NCI-H2171 (cell line): ENCODE results near the gene PAXIP1.
"Not testable (repeated sequence)": the region's sequence is repeated elsewhere in the genome, so short reads cannot be mapped to it uniquely, and the experiment has no call there.

Experiments used
- DNase-seq: peaks from one replicate; lab custom pipeline; 2025; lab: John Stamatoyannopoulos, UW

Gene PAXIP1

DNA sequence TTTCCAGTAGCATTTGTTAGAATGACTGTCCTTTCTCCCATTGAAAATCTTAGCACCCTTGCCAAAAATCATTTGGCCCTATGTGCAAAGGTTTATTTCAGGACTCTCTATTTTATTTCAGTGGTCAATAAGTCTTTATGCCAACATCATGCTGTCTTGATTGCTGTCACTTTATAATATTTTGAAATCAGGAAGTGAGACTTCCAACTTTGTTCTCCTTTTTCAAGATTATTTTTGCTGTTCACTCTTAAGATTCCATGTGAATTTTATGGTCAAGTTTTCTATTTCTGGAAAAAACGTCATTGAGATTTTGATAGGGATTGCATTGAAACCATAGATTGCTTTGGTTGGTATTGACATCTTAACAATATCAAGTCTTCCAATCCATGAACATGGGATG is 65.1 kb downstream of the PAXIP1 start:
- no peak for DNase-seq

DNA sequence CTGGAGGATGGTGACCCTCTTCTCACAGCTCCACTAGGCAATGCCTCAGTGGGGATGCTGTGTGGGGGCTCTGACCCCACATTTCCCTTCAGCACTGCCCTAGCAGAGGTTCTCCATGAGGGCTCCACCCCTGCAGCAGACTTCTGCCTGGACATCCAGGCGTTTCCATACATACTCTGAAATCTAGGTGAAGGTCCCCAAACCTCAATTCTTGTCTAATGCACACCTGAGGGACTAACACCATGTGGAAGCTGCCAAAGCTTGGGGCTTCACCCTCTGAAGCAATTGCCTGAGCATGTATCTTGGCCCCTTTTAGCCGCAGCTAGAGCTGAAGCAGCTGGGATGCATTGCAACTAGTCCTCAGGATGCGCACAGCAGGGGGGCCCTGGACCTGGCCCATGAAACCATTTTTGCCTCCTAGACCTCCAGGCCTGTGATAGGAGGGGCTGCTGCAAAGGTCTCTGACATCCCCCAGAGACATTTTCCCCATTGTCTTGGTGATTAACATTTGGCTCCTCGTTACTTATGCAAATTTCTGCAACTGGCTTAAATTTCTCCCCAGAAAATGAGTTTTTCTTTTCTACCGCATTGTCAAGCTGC is 68.5 kb downstream of the PAXIP1 start:
- not testable (repeated sequence) for DNase-seq

DNA sequence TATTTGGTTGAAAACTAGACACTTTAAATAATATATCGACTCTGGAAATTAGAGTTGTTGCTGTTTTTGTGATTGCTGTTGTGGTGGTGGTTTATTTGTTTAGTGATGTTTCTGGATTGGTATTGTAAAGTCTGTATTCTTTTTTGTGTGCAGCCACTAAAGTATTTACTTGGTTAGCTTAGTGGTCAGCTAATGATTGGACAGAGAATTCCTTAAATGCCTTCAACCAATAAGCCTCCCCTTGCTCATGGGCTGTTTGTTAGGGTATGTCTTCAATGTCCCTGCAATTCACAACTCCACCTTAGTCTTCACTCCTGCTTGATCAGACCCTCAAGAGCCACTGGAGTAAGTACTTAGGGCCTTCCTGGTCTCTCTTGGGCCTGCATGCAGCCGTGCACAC is 71.0 kb downstream of the PAXIP1 start:
- DNase-seq = no peak

DNA sequence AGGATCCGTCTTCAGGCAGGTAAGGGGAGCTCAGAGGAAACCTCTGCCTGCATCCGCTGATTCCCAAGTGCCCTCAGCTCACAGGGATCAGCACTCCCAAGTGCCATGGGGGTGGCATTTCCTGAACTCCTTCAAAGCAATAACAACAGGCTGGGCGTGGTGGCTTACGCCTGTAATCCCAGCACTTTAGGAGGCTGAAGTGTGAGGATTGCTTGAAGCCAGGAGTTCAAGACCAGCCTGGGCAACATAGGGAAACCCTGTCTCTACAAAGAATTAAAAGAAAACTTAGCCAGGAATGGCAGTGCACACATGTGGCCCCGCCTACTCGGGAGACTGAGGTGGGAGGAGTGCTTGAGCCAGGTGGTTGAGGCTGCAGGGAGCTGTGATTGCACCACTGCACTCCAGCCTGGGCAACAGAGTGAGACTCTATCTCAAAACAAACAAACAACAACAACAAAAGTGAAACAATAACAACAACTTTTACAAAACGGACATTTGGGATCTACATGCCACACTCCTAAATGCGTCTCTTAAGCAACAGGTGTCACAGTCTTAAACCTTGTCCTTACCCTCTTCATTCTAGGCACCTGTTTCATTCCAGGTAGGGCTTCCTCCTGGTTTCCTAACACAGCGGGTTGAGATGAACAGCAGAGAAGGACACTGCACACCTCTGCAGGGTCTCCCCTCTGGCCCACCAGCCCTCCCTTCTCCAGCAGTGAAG is 73.8 kb downstream of the PAXIP1 start:
- DNase-seq = no peak

DNA sequence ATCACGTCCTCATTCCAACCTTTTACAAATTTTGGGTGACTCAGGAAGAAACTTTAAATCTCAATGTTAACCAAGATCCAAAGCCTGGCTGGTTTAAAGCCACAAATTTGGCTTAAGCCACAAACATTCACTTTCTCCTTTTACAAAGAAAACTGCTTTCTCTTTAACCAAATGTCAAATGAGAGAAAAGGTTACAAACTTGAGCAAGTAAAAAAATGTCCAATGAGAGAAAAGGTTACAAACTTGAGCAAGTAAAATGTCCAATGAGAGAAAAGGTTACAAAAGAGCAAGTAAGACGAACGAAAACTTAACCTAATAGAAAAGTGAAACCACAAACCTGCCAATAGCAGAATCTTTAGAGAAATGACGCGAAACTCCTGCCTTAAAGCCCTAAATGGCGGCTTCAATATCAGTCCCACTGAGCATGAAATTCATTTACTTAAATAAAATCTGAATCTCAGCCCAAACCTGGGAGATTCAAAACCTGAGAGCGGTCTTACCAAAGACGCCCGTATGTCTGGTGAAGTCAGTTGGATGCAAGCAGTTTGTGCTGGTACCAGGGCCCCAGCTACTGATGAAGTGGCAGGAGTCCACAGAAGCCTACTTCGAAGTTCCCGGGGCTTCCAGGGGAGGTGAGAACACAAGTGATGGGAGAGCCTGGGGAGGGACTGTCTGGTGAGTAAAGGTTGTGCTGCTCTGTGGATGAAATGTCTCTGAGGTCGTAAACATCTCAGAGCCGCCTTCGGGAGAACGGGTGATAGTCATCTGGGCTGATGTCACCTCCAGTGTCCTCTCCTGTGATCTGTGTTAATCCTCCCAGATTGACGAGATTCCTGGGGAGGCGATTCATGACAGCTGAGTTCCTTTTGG is 74.6 kb downstream of the PAXIP1 start:
- DNase-seq = no peak

DNA sequence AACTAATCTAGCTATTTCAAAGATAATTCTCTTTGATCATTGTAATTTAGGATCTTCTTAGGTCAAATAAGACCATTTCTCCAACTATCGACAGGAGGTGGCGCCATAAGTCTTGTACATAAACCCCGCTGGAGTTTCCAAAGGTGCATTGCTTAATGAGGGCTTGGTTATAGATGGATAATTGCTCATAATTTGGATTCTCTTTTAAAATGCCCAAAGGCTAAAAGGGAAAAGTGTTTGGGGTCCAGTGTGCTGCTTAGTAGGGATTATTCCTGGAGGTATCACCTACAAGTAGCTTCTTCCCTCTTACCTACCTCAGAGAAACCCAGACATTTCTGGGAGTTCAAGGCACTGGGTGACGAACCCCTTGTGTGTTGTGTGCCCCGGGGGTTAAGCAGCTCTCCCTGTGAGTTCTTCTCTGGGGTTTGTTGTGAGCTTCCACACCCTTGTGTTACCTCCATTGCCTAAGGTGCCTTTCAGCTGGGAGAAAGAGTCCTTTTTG is 75.2 kb downstream of the PAXIP1 start:
- peak; percentile 76 for DNase-seq

DNA sequence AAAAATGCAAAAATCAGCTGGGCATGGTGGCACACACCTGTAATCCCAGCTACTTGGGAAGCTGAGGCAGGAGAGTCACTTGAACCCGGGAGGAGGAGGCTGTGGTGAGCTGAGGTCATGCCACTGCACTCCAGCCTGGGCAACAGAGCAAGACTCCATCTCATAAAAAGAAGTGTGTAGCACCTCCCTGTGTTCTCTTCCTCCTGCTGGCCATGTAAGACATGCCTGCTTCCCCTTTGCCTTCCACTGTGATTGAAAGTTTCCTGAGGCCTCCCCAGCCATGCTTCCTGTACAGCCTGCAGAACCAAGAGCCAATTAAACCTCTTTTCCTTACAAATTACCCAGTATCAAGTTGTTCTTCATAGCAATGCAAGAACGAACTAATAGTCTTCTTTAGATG is 80.5 kb downstream of the PAXIP1 start:
- not testable (repeated sequence) for DNase-seq

DNA sequence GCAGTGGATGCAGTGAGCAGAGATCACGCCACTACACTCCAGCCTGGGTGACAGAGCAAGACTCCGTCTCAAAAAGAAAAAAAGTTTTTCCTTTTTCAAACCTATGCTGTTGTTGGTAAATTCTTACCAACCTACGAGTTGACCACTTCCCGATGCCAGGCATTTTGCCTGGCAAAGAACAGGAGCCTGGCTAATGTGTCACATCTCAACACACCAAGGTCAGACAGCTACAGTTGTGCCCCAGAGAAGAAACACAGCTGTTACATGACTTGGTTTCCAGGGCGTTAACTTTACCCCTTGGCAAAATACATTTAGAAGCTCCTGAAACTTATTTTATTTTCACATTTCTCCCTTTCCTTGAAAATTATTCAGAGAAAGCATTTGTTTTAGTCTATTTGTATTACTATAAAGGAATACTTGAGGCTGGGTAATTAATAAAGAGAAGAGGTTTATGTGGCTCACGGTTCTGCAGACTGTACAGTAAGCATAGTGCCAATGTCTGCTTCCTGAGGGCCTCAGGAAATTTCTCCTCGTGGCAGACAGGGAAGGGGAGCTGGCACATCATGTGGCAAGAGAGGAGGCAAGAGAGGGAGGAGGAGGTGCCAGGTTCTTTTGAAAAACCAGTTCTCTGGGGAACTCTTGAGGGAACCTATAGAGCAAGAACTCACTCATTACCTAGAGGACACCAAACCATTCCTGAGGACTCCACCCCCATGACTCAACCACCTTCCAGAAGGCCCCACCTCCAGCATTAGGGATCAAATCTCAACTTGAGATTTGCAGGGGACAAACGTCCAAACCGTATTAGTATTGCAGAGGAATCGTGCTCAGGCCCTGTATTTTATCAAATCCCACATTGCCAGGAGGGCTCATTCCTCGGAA is 83.3 kb downstream of the PAXIP1 start:
- DNase-seq = no peak

DNA sequence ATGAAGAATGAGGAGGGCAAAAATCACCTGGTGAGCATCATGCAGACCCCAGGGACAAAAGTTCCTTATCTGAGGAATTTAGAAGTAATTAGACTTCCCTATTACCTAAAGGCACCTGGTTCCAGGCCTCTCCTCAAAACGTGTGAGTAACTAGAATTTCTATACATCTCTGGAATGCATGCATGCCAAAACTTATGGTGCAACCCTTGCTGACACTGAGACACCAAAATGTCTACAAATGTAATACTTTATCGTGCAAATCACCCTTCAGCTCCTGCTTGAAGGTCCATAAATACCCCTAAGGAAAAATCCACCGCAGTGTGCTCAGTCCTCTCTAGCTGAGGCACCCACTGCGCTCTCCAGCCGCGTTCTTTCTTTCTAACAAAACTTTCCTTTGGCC is 84.2 kb downstream of the PAXIP1 start:
- DNase-seq = no peak

DNA sequence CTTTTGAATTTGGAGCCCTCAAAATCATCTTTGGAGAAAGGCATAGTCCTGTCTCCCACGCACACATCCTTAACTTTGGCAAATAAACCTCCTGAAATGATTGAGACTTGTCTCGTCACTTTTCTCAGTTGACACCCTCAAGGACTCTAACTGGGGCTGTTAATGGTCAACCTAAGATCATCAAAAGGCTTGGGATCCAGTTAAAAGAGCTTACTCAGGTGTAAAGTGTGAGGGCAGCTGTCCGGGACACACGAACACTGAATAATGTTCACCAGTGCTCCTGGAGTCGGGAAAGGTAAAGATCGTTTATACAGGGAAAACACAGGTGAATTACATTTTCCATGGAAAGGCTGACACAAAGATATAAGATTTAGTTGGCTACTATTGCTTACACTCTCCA is 84.7 kb downstream of the PAXIP1 start:
- DNase-seq = no peak

DNA sequence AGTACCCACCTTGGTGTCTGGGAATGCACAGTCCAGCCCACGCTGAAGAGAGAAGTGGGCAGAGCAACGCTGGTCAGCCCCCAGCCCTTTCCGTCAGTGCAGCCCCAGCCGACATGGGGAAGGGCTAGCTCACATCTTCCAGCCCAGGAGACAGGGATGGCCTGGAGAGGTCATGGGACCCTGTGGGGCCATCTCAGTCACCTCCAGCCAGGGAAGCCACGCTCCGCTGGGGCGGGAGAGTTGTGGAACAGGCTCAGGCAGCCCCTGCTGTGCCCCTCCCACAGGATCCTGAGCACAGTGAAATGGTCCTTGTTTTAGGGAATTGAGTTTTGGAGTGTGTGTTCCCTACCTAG is 85.1 kb downstream of the PAXIP1 start:
- DNase-seq = no peak

DNA sequence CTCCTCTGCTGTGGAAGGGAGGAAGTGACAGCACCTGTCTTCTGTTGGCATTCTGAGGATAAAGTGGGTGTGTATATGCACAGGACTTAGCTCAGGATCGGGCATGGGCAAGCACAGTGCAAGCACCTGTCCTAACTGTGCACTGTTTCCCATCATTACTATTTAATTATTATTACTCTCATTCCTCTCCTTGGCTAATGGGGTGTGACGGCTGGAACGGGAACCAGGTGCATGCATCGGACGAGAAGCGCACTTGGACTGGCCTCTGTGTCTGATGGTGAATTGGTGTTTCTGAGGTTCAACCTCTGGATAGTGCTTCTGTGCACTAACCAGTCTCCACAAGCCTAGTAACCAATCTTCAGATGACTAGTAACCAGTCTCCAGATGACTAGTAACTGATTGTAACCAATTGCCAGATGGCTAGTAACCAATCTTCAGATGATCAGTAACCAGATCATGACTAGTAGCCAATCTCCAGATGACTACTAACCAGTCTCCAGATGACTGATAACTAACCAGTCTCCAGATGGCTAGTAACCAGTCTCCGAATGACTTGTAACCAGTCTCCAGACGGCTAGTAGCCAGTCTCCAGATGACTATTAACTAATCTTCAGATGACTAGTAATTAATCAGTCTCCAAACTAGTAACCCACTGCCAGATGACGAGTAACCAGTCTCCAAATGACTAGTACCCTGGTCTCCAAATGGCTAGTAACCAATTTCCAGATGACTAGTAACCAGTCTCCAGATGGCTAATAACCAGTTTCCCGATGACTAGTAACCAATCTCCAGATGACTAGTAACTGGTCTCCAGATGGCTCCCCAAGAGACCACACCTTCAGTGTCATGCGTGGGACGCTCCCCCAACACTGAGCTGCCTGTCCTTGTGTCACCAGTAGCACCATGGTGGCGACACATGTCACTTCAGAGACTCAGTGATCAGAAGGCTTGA is 85.8 kb downstream of the PAXIP1 start:
- no peak for DNase-seq

DNA sequence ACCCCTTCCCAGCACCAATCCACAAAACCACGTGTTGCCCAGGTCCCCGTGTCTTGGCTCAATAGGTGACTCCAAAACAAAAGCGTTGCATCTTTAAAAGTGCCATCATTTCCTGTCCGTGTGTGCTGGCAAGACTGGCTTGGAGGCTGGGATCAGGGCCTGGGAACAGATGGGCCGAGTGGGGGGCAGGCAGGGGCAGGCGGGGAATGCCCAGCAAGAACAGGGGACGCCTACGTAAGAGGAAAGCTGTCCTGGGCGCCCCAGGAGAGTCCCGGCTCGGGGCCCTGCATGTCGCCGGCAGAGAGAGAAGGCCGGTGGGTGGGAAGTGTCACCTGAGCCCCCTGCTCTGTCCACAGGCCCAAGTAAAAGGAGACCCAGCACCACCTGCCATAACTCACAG is 86.5 kb downstream of the PAXIP1 start:
- no peak for DNase-seq

DNA sequence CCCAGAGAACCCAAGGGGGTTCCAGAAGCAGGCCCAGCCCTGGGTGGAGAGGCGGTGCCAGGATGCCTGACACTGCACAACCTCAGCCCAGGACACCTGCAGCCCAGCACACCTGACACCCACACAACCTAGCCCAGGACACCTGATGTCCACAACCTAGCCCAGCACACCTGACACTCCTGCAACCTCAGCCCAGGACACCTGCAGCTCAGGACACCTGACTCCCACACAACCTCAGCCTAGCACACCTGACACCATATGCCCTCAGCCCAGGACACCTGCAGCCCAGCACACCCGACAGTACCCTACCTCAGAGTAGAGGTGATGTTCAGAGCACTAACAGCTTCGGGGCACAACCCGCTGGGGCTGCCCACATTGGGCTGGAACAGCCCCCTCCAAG is 87.3 kb downstream of the PAXIP1 start:
- DNase-seq = no peak

DNA sequence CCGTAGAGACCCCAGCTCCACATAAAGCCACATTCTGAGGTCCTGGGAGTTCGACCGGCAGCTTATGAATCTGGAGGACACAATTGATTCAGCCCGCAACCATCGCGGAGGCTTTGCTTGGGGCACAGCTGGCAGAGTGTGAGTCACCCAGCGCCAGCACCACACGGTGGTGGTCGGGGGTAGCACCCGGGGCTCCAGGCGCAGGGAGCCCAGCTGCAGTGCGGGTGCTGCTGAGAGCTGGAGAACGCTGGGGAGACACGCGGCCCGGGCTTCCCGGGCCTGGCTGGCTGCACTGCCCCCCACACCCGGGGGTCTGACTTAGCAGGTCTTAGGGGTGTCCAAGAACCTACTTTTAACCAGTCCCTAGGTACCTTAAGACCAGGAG is 87.9 kb downstream of the PAXIP1 start:
- no peak for DNase-seq

DNA sequence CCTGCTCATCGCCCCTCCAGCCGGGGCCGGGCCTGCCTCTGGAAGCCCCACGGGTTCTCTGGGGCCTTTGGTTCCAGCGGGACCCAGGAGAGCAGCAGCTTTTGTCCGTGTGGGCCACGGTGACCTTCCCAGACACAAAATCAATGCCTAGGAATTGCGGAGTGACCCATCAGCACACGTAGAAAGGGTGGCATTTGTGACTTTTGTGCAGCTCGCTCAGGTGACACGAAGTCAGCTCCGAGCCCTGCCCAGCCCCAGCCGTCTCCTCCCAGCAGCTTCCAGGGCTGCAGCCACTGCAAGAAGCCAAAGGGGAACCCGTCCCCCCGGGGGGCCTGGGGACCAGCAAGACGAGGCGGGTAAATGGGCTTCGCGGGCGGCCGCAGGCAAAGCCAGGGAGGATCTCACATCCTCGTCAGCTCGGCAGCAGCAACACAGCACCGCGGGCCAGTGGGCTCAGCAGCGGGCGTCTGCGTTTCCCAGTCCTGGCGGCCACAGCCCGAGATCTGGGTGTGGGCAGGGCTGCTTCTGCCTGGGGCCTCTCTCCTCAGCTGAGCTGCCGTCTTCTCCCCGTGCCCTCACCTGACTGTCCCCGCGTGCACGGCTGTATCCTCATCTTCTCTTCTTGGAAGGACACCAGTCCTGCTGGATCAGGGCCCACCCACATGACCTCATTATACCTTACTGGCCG is 88.5 kb downstream of the PAXIP1 start:
- no peak for DNase-seq

DNA sequence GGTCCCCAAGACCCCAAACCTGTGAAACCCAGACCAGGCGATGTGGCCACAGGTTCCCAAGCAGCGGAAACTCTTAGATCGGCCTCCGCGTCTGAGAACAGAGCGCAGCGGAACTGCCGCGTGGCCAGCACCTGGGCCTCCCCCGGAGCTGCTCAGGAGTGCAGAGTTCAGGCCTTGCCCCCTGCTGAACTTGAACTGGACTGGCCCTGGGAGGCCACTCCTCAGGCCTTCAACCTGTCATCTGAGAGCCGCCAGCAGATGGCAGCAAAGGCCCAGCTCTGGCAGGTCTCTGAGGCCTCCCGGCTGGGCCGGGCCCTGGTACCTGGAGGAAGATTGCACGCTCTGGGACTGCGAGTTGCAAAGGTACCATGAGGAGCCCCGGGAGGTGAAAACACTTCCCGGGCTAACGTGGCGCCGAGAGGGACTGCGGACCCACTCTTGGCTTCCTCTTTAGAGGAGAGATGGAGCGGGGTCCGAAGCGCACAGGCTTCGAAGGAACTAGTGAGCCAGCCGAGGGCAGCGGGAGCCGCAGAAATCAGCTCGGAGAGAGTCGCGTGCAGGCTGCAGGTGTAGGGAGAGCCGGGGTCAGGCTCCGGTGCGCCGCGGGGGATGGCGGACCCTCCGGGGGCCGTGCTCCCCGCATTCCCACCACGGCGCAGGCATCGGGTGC is 89.2 kb downstream of the PAXIP1 start:
- DNase-seq = no peak

DNA sequence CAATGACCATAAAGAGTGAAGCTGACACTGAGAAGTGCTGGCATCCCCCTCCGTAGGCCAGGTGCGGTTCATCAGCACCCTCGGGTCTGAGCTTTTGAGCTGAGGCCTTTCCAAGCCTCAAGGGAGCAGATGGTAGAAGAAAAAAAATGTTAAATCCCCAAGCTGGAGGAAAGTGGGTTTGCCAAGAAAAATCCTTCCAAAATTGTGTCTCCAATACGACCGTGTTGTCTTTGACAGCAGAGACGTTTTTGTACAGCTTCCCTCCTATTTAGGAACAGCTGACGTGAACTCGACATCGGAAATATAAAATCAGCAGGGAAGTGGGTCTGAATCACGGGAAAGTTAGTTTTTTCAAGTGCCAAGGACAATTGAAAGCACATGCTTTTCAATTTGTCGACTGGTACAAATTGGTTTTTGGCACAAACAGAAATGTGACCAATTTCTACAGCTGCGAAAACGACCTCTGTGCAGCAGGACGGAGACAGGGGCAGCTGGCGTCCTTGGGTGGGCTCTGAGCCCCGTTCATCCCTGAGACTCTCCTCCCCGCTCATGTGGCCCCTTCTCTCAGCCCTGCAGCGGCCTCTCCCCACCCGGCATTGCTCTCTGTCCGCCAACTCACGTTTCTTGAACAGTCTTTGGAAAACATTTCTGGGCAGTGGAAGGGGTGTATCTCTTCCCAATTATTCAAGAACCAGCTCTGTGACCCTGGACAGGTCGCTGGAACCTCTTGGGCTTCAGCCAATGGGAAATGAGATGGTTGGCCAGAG is 89.9 kb downstream of the PAXIP1 start:
- no peak for DNase-seq
